HepG2 (cell line): ENCODE data around the gene GABARAPL2. TPM values are rescaled to one million over a fixed set of nuclear protein-coding genes. Genes with fewer than 3 reads are reported as not detected.
A peak's percentile ranks its signal among the peaks of the same experiment; 100 is the strongest.

Source experiments
- FOXA1 ChIP-seq, 2 experiments: fragments of 450-650 bp in 1 of 2; sonication (generic) in 1 of 2; formaldehyde crosslinking in 1 of 2; IDR thresholded peaks; 2 replicates each; pipeline versions ENCODE4 v1.4.0 to v1.6.1; 2016 to 2020; ENCODE audit warnings: missing genetic modification reagents in 1 of 2
- GPN1 ChIP-seq: sonication (generic); formaldehyde crosslinking; IDR thresholded peaks from 2 replicates; pipeline ENCODE4 v1.5.1; 2020; ENCODE audit warnings: missing genetic modification reagents, borderline replicate concordance
- HNRNPL ChIP-seq: fragments of 200-400 bp; formaldehyde crosslinking; IDR thresholded peaks from 2 replicates; pipeline ENCODE4 v1.6.1; 2017; ENCODE audit warnings: mild to moderate bottlenecking, low read depth, low read length
- HOXA3 ChIP-seq: sonication (generic); formaldehyde crosslinking; IDR thresholded peaks from 2 replicates; pipeline ENCODE4 v1.5.0; 2020; ENCODE audit warnings: missing genetic modification reagents
- MTERF4 ChIP-seq: sonication (generic); formaldehyde crosslinking; IDR thresholded peaks from 2 replicates; pipeline ENCODE4 v1.8.0; 2023; ENCODE audit warnings: mild to moderate bottlenecking, missing genetic modification reagents
- SATB2 ChIP-seq: sonication (generic); formaldehyde crosslinking; IDR thresholded peaks from 2 replicates; pipeline ENCODE4 v1.5.0; 2020; ENCODE audit warnings: missing genetic modification reagents
- SMYD3 ChIP-seq: sonication (generic); formaldehyde crosslinking; IDR thresholded peaks from 2 replicates; pipeline ENCODE4 v1.8.1; 2023; ENCODE audit warnings: mild to moderate bottlenecking, missing genetic modification reagents
- SP2 ChIP-seq: sonication (generic); formaldehyde crosslinking; IDR thresholded peaks from 2 replicates; pipeline ENCODE4 v1.5.1; 2020; ENCODE audit warnings: mild to moderate bottlenecking, missing genetic modification reagents
- SRY ChIP-seq: sonication (generic); formaldehyde crosslinking; IDR thresholded peaks from 2 replicates; pipeline ENCODE4 v1.8.0; 2022; ENCODE audit warnings: mild to moderate bottlenecking, missing genetic modification reagents
- TARDBP ChIP-seq: sonication (generic); formaldehyde crosslinking; IDR thresholded peaks from 2 replicates; pipeline ENCODE4 v1.8.0; 2022; ENCODE audit warnings: mild to moderate bottlenecking, missing genetic modification reagents
- ZNF205 ChIP-seq: IDR thresholded peaks from 2 replicates; pipeline ENCODE4 v1.6.1; 2018; ENCODE audit warnings: missing biosample characterization, missing genetic modification reagents
- polyA plus RNA-seq, 8 experiments: library from polyadenylated mRNA; depleted of rRNA in 3 of 8; stranded (reverse) in 7 of 8; unstranded in 1 of 8; fragments of >200 nt; fragmentation: Illumina TruSeq in 4 of 8; extraction: Trizol in 4 of 8; gene quantifications; 2 replicates each; pipeline versions ENCODE4 v1.2.1 to v1.2.3, GENCODE V29; 2011 to 2016; ENCODE audit warnings: low read depth in 4 of 8, missing spikeins in 1 of 8, mixed read lengths in 1 of 8; ENCODE audit not compliant: insufficient read depth in 1 of 8
- total RNA-seq, 5 experiments: library from RNA; depleted of rRNA; stranded (reverse); fragments of >200 nt; fragmentation: Illumina TruSeq; extraction: Trizol; gene quantifications; 2 replicates each; pipeline ENCODE4 v1.2.3, GENCODE V29; 2016; ENCODE audit warnings: low read depth in 1 of 5
- TF ChIP-seq, protein P1 (sequence below): sonication (generic); formaldehyde crosslinking; IDR thresholded peaks from 2 replicates; pipeline ENCODE4 v1.4.0; 2020; ENCODE audit warnings: mild to moderate bottlenecking, missing genetic modification reagents, borderline replicate concordance
- TF ChIP-seq, protein P2 (sequence below): sonication (generic); formaldehyde crosslinking; IDR thresholded peaks from 2 replicates; pipeline ENCODE4 v1.4.0; 2020; ENCODE audit warnings: missing genetic modification reagents
- TF ChIP-seq, protein P3 (sequence below), 2 experiments: sonication (generic) in 1 of 2; formaldehyde crosslinking in 1 of 2; IDR thresholded peaks; 2 replicates each; pipeline versions ENCODE4 v1.4.0 to v1.6.1; 2018 to 2020; ENCODE audit warnings: missing genetic modification reagents in 2 of 2, borderline replicate concordance in 1 of 2, low read depth in 1 of 2, mild to moderate bottlenecking in 1 of 2, missing biosample characterization in 1 of 2
- TF ChIP-seq, protein P4 (sequence below): sonication (generic); formaldehyde crosslinking; IDR thresholded peaks from 2 replicates; pipeline ENCODE4 v1.9.0; 2021; ENCODE audit warnings: missing genetic modification reagents, mild to moderate bottlenecking, borderline replicate concordance

Gene GABARAPL2
- total and polyA plus RNA-seq, 2 of the 13 experiments (the other 11 are each of a cell fraction or from before 2014, with no cell fraction given) = 76.4 to 83.0 TPM

- TF ChIP-seq, protein P1, sequence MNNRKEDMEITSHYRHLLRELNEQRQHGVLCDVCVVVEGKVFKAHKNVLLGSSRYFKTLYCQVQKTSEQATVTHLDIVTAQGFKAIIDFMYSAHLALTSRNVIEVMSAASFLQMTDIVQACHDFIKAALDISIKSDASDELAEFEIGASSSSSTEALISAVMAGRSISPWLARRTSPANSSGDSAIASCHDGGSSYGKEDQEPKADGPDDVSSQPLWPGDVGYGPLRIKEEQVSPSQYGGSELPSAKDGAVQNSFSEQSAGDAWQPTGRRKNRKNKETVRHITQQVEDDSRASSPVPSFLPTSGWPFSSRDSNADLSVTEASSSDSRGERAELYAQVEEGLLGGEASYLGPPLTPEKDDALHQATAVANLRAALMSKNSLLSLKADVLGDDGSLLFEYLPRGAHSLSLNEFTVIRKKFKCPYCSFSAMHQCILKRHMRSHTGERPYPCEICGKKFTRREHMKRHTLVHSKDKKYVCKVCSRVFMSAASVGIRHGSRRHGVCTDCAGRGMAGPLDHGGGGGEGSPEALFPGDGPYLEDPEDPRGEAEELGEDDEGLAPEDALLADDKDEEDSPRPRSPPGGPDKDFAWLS = no peak
- TF ChIP-seq, protein P2, sequence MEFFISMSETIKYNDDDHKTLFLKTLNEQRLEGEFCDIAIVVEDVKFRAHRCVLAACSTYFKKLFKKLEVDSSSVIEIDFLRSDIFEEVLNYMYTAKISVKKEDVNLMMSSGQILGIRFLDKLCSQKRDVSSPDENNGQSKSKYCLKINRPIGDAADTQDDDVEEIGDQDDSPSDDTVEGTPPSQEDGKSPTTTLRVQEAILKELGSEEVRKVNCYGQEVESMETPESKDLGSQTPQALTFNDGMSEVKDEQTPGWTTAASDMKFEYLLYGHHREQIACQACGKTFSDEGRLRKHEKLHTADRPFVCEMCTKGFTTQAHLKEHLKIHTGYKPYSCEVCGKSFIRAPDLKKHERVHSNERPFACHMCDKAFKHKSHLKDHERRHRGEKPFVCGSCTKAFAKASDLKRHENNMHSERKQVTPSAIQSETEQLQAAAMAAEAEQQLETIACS = no peak
- TF ChIP-seq SRY (CRISPR knock-in tag) (0 out of 2 replicates have a peak, but pooled peaks have one; percentile 51), SMYD3 (no peak), ZNF205 (CRISPR knock-in tag) (no peak), MTERF4 (CRISPR knock-in tag) (no peak), TARDBP (no peak; the same call in 1 of the 2 replicates), HNRNPL (no peak), SATB2 (CRISPR knock-in tag) (no peak), GPN1 (CRISPR knock-in tag) (no peak), FOXA1 (IDR thresholded peaks at IDR 0.05) (no peak), FOXA1 (CRISPR knock-in tag; IDR thresholded peaks at IDR 0.05) (no peak), SP2 (CRISPR knock-in tag) (no peak), HOXA3 (CRISPR knock-in tag) (no peak)
- TF ChIP-seq, protein P3, sequence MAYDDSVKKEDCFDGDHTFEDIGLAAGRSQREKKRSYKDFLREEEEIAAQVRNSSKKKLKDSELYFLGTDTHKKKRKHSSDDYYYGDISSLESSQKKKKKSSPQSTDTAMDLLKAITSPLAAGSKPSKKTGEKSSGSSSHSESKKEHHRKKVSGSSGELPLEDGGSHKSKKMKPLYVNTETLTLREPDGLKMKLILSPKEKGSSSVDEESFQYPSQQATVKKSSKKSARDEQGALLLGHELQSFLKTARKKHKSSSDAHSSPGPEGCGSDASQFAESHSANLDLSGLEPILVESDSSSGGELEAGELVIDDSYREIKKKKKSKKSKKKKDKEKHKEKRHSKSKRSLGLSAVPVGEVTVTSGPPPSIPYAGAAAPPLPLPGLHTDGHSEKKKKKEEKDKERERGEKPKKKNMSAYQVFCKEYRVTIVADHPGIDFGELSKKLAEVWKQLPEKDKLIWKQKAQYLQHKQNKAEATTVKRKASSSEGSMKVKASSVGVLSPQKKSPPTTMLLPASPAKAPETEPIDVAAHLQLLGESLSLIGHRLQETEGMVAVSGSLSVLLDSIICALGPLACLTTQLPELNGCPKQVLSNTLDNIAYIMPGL (CRISPR knock-in tag; IDR thresholded peaks at IDR 0.05; ENCODE audit: borderline replicate concordance in 1 of 2, low read depth in 1 of 2) = no peak; a peak in 1 of 4 replicates
- TF ChIP-seq, protein P4, sequence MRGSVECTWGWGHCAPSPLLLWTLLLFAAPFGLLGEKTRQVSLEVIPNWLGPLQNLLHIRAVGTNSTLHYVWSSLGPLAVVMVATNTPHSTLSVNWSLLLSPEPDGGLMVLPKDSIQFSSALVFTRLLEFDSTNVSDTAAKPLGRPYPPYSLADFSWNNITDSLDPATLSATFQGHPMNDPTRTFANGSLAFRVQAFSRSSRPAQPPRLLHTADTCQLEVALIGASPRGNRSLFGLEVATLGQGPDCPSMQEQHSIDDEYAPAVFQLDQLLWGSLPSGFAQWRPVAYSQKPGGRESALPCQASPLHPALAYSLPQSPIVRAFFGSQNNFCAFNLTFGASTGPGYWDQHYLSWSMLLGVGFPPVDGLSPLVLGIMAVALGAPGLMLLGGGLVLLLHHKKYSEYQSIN (CRISPR knock-in tag) = no peak
Observed at GRCh38 chr16:75566758-75567255, 628 bp downstream of the GABARAPL2 start (continued).
